ENCODE measurements around the gene HMGB4. TPM values are rescaled to one million over a fixed set of nuclear protein-coding genes. Genes with fewer than 3 reads are reported as not detected.

Gene HMGB4
- total and polyA plus RNA-seq, 7 donors = not detected

DNA sequence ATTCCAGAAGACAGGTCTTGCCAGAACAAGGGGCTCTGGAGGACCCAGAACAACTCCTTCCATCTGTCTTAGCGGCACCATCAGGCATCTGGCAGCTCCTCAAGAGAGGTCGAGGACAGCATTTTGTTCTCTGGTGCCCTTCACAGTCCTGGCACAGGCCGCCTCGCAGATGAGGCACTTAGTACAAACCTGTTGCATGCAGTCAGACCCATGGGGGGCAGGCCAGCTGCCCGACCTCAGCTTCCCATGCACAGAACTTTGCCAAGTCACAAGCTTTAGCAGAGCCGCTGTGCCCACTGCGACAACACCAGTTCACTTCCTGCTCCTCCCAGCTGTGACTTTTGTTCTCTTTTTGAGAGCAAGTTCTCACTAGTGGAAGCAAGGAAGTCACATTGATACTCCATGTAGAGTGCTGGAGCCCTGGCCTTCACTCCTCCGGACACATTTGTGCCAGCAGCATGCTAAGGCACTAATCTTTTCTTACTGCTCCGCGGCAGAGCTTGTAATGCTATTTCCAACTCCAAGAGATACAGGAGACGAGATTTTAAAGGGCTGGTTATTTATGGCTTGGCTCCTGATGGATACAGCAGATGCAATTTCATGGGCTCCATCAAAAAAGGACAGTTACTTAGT lies 44.6 kb downstream of the HMGB4 start:
- intact Hi-C loops (cut with DNase I) = no loop called here
- no peaks in the 10 kb centered on the region for H3K9me3 ChIP-seq
- TF ChIP-seq EP300 (IDR thresholded peaks at IDR 0.05) = no peak
- no peak for TF ChIP-seq POLR2AphosphoS5 (IDR thresholded peaks at IDR 0.05)
- TF ChIP-seq, protein P1, sequence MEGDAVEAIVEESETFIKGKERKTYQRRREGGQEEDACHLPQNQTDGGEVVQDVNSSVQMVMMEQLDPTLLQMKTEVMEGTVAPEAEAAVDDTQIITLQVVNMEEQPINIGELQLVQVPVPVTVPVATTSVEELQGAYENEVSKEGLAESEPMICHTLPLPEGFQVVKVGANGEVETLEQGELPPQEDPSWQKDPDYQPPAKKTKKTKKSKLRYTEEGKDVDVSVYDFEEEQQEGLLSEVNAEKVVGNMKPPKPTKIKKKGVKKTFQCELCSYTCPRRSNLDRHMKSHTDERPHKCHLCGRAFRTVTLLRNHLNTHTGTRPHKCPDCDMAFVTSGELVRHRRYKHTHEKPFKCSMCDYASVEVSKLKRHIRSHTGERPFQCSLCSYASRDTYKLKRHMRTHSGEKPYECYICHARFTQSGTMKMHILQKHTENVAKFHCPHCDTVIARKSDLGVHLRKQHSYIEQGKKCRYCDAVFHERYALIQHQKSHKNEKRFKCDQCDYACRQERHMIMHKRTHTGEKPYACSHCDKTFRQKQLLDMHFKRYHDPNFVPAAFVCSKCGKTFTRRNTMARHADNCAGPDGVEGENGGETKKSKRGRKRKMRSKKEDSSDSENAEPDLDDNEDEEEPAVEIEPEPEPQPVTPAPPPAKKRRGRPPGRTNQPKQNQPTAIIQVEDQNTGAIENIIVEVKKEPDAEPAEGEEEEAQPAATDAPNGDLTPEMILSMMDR (IDR thresholded peaks at IDR 0.05) = no peak
- TF ChIP-seq POLR2A (IDR thresholded peaks at IDR 0.05) = no peak
- DNase-seq = no peak
- H3K36me3 ChIP-seq = no peaks in the 10 kb centered on the region
- no peak overlapping the region for H3K4me3 ChIP-seq
- no peaks in the 10 kb centered on the region for H3K4me1 ChIP-seq
- no peaks in the 10 kb centered on the region for H3K27me3 ChIP-seq
- H3K27ac ChIP-seq = no peak overlapping the region
- 80 to 83% methylated on average over 11 of the region's 11 CpGs for WGBS, 2 donors
